ENCODE data around the gene CSAG1. TPM values are rescaled to one million over a fixed set of nuclear protein-coding genes. Genes with fewer than 3 reads are reported as not detected.
"Not testable (repeated sequence)": the region's sequence is repeated elsewhere in the genome, so short reads cannot be mapped to it uniquely, and the experiment has no call there.

The CSAG1 gene
- total and polyA plus RNA-seq, 4 donors, result not detected

- TF ChIP-seq RAD21 (IDR thresholded peaks at IDR 0.05) (no peak), YY1 (IDR thresholded peaks at IDR 0.05) (no peak), JUND (IDR thresholded peaks at IDR 0.05) (no peak)
These were observed 5.0 kb upstream of the CSAG1 start (continued) for GRCh38 chrX:152738560-152738959.

DNA sequence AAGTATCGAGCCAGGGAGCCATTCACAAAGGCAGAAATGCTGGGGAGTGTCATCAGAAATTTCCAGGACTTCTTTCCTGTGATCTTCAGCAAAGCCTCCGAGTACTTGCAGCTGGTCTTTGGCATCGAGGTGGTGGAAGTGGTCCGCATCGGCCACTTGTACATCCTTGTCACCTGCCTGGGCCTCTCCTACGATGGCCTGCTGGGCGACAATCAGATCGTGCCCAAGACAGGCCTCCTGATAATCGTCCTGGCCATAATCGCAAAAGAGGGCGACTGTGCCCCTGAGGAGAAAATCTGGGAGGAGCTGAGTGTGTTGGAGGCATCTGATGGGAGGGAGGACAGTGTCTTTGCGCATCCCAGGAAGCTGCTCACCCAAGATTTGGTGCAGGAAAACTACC lies 3.0 kb upstream of the CSAG1 start:
- not testable (repeated sequence) for H3K9ac ChIP-seq (ENCODE audit: low read depth in 1 of 2, low read length in 2 of 2); H3K27me3 ChIP-seq (ENCODE audit: control insufficient read depth in 4 of 4, insufficient read depth in 4 of 4, low read length in 3 of 4); H3K9me3 ChIP-seq (ENCODE audit: control insufficient read depth in 4 of 4, low read length in 3 of 4); DNase-seq (ENCODE audit: low spot score); H3K4me1 ChIP-seq (ENCODE audit: control insufficient read depth in 4 of 4, insufficient read depth in 4 of 4, low read length in 3 of 4); H3K36me3 ChIP-seq (ENCODE audit: control insufficient read depth in 4 of 4, insufficient read depth in 3 of 4, low read depth in 1 of 4, low read length in 3 of 4); H3K27ac ChIP-seq (ENCODE audit: low read depth in 1 of 2, low read length in 2 of 2); H3K4me3 ChIP-seq (ENCODE audit: low read depth in 1 of 3, low read length in 3 of 3)
- WGBS, result 84% methylated on average over 12 of the region's 12 CpGs

- Histone ChIP-seq H3K27me3 (ENCODE audit: control insufficient read depth in 4 of 4, insufficient read depth in 4 of 4, low read length in 3 of 4) (no peaks in the 10 kb centered on the region), H3K9me3 (ENCODE audit: control insufficient read depth in 4 of 4, low read length in 3 of 4) (no peaks in the 10 kb centered on the region), H3K9ac (ENCODE audit: low read depth in 1 of 2, low read length in 2 of 2) (no peak overlapping the region), H3K27ac (ENCODE audit: low read depth in 1 of 2, low read length in 2 of 2) (no peak overlapping the region), H3K36me3 (ENCODE audit: control insufficient read depth in 4 of 4, insufficient read depth in 3 of 4, low read depth in 1 of 4, low read length in 3 of 4) (no peaks in the 10 kb centered on the region), H3K4me1 (ENCODE audit: control insufficient read depth in 4 of 4, insufficient read depth in 4 of 4, low read length in 3 of 4) (no peaks in the 10 kb centered on the region), H3K4me3 (ENCODE audit: low read depth in 1 of 3, low read length in 3 of 3) (no peak overlapping the region)
- TF ChIP-seq GABPA (IDR thresholded peaks at IDR 0.05 in 1 of 2, conservative IDR thresholded peaks at IDR 0.05 in 1 of 2) (no peak), YY1 (IDR thresholded peaks at IDR 0.05) (no peak), HNF4G (IDR thresholded peaks at IDR 0.05) (no peak), NR2F2 (IDR thresholded peaks at IDR 0.05) (no peak), RXRA (IDR thresholded peaks at IDR 0.05) (no peak), CTCF (IDR thresholded peaks at IDR 0.05; ENCODE audit: low read depth, low read length, missing input control) (no peak), RAD21 (IDR thresholded peaks at IDR 0.05) (no peak), MAX (IDR thresholded peaks at IDR 0.05) (no peak), FOXA1 (IDR thresholded peaks at IDR 0.05) (no peak), FOXA2 (IDR thresholded peaks at IDR 0.05) (no peak), TAF1 (conservative IDR thresholded peaks at IDR 0.05) (no peak)
- TF ChIP-seq, protein P1, sequence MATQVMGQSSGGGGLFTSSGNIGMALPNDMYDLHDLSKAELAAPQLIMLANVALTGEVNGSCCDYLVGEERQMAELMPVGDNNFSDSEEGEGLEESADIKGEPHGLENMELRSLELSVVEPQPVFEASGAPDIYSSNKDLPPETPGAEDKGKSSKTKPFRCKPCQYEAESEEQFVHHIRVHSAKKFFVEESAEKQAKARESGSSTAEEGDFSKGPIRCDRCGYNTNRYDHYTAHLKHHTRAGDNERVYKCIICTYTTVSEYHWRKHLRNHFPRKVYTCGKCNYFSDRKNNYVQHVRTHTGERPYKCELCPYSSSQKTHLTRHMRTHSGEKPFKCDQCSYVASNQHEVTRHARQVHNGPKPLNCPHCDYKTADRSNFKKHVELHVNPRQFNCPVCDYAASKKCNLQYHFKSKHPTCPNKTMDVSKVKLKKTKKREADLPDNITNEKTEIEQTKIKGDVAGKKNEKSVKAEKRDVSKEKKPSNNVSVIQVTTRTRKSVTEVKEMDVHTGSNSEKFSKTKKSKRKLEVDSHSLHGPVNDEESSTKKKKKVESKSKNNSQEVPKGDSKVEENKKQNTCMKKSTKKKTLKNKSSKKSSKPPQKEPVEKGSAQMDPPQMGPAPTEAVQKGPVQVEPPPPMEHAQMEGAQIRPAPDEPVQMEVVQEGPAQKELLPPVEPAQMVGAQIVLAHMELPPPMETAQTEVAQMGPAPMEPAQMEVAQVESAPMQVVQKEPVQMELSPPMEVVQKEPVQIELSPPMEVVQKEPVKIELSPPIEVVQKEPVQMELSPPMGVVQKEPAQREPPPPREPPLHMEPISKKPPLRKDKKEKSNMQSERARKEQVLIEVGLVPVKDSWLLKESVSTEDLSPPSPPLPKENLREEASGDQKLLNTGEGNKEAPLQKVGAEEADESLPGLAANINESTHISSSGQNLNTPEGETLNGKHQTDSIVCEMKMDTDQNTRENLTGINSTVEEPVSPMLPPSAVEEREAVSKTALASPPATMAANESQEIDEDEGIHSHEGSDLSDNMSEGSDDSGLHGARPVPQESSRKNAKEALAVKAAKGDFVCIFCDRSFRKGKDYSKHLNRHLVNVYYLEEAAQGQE (IDR thresholded peaks at IDR 0.05), result no peak
- TF ChIP-seq, protein P2, sequence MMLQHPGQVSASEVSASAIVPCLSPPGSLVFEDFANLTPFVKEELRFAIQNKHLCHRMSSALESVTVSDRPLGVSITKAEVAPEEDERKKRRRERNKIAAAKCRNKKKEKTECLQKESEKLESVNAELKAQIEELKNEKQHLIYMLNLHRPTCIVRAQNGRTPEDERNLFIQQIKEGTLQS (IDR thresholded peaks at IDR 0.05), result no peak
- TF ChIP-seq, protein P3, sequence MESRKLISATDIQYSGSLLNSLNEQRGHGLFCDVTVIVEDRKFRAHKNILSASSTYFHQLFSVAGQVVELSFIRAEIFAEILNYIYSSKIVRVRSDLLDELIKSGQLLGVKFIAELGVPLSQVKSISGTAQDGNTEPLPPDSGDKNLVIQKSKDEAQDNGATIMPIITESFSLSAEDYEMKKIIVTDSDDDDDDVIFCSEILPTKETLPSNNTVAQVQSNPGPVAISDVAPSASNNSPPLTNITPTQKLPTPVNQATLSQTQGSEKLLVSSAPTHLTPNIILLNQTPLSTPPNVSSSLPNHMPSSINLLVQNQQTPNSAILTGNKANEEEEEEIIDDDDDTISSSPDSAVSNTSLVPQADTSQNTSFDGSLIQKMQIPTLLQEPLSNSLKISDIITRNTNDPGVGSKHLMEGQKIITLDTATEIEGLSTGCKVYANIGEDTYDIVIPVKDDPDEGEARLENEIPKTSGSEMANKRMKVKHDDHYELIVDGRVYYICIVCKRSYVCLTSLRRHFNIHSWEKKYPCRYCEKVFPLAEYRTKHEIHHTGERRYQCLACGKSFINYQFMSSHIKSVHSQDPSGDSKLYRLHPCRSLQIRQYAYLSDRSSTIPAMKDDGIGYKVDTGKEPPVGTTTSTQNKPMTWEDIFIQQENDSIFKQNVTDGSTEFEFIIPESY (IDR thresholded peaks at IDR 0.05), result no peak
- WGBS, result 96% methylated on average over 12 of the region's 12 CpGs
- no peak for DNase-seq (ENCODE audit: low spot score)
These were observed 2.5 kb upstream of the CSAG1 start for GRCh38 chrX:152735860-152736511.
